ENCODE measurements around the gene MON2.

GRCh38 chr12:62643486-62643885 is 176.9 kb downstream of the MON2 start:
- TF ChIP-seq, protein P1, sequence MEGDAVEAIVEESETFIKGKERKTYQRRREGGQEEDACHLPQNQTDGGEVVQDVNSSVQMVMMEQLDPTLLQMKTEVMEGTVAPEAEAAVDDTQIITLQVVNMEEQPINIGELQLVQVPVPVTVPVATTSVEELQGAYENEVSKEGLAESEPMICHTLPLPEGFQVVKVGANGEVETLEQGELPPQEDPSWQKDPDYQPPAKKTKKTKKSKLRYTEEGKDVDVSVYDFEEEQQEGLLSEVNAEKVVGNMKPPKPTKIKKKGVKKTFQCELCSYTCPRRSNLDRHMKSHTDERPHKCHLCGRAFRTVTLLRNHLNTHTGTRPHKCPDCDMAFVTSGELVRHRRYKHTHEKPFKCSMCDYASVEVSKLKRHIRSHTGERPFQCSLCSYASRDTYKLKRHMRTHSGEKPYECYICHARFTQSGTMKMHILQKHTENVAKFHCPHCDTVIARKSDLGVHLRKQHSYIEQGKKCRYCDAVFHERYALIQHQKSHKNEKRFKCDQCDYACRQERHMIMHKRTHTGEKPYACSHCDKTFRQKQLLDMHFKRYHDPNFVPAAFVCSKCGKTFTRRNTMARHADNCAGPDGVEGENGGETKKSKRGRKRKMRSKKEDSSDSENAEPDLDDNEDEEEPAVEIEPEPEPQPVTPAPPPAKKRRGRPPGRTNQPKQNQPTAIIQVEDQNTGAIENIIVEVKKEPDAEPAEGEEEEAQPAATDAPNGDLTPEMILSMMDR (conservative IDR thresholded peaks at IDR 0.05 in 1 of 2, IDR thresholded peaks at IDR 0.05 in 1 of 2; ENCODE audit: extremely low read depth in 1 of 2, insufficient read depth in 1 of 2, low read depth in 1 of 2, low read length in 2 of 2): no peak
- no peak for TF ChIP-seq EZH2 (IDR thresholded peaks at IDR 0.05; ENCODE audit: borderline replicate concordance, low read length)
